SK-N-SH (cell line): Measurements from ENCODE around the gene ENKUR. TPM values are rescaled to one million over a fixed set of nuclear protein-coding genes. Genes with fewer than 3 reads are reported as not detected.

Source experiments
- CTCF ChIA-PET: fragments of 300-600, 350-600 bp; formaldehyde crosslinking; extraction: SDS; loops from one replicate; lab custom pipeline; 2021; lab: Yijun Ruan, JAX
- POLR2A ChIA-PET: fragments of 350-600 bp; sonication (Branson Sonifier 250); formaldehyde crosslinking; extraction: SDS; loops from one replicate; lab custom pipeline; 2020; ENCODE audit warnings: antibody characterized with exemption, inconsistent platforms; lab: Yijun Ruan, JAX
- DNase-seq: peaks from one replicate; pipeline ENCODE4 v3.0.0; 2012
- H2AFZ ChIP-seq: fragments of 200-600 bp; sonication (generic); 2 replicates; pipeline ENCODE4 v1.8.1; 2016; ENCODE audit warnings: antibody characterized with exemption, mild to moderate bottlenecking, low read depth
- H3F3A ChIP-seq: fragments of 200-600 bp; sonication (generic); replicated peaks from 2 replicates; pipeline ENCODE3; 2016; ENCODE audit warnings: antibody characterized with exemption, mild to moderate bottlenecking; ENCODE audit not compliant: insufficient read depth
- H3K27ac ChIP-seq, 2 experiments: fragments of 200-500 bp in 1 of 2; fragments of 200-600 bp in 1 of 2; sonication (Bioruptor generic) in 1 of 2; sonication (generic), shearing (Covaris generic) in 1 of 2; 2 replicates each; pipeline versions ENCODE4 v1.5.1 to v1.6.1; 2014 to 2016; ENCODE audit warnings: low read depth in 2 of 2, inconsistent platforms in 1 of 2, low read length in 1 of 2, mild to moderate bottlenecking in 1 of 2, mixed read lengths in 1 of 2
- H3K27me3 ChIP-seq: fragments of 200-600 bp; sonication (generic), shearing (Covaris generic); 2 replicates; pipeline ENCODE4 v1.6.1; 2016; ENCODE audit warnings: mixed run types; ENCODE audit not compliant: insufficient read depth
- H3K36me3 ChIP-seq, 2 experiments: fragments of 200-500 bp in 1 of 2; fragments of 200-600 bp in 1 of 2; sonication (Bioruptor generic) in 1 of 2; sonication (generic) in 1 of 2; replicated peaks in 1 of 2; 2 replicates each; pipeline versions ENCODE3 to v1.5.1; 2014 to 2016; ENCODE audit warnings: low read length in 1 of 2, mild to moderate bottlenecking in 1 of 2; ENCODE audit not compliant: insufficient read depth in 2 of 2, control insufficient read depth in 1 of 2
- H3K4me1 ChIP-seq, 2 experiments: fragments of 200-500 bp in 1 of 2; fragments of 200-600 bp in 1 of 2; sonication (Bioruptor generic) in 1 of 2; sonication (generic), shearing (Covaris generic) in 1 of 2; 2 replicates each; pipeline versions ENCODE4 v1.5.1 to v1.6.1; 2014 to 2016; ENCODE audit warnings: low read depth in 1 of 2, low read length in 1 of 2, mixed run types in 1 of 2; ENCODE audit not compliant: insufficient read depth in 2 of 2, control insufficient read depth in 1 of 2
- H3K4me2 ChIP-seq: fragments of 200-600 bp; sonication (generic), shearing (Covaris generic); 2 replicates; pipeline ENCODE4 v1.6.1; 2017; ENCODE audit warnings: mixed run types
- H3K4me3 ChIP-seq, 2 experiments: fragments of 200-500 bp in 1 of 2; fragments of 200-600 bp in 1 of 2; sonication (Bioruptor generic) in 1 of 2; sonication (generic), shearing (Covaris generic) in 1 of 2; 2 replicates each; pipeline versions ENCODE4 v1.5.1 to v1.8.1; 2014 to 2016; ENCODE audit warnings: low read depth in 2 of 2, inconsistent platforms in 1 of 2, low read length in 1 of 2, mild to moderate bottlenecking in 1 of 2, mixed read lengths in 1 of 2, moderate library complexity in 1 of 2
- H3K79me2 ChIP-seq: fragments of 200-600 bp; sonication (generic); 2 replicates; pipeline ENCODE4 v1.8.1; 2017; ENCODE audit warnings: mild to moderate bottlenecking; ENCODE audit not compliant: insufficient read depth
- H3K9ac ChIP-seq: fragments of 200-600 bp; sonication (generic); 2 replicates; pipeline ENCODE4 v1.6.1; 2017; ENCODE audit warnings: mixed run types
- H3K9me2 ChIP-seq: fragments of 200-600 bp; sonication (generic); 2 replicates; pipeline ENCODE4 v1.6.1; 2017; ENCODE audit warnings: mixed run types
- H3K9me3 ChIP-seq: fragments of 200-600 bp; sonication (generic); 2 replicates; pipeline ENCODE4 v1.6.1; 2017; ENCODE audit warnings: mixed run types, mild to moderate bottlenecking, moderate library complexity
- H4K20me1 ChIP-seq: fragments of 200-600 bp; sonication (generic); 2 replicates; pipeline ENCODE4 v1.6.1; 2017; ENCODE audit warnings: mild to moderate bottlenecking, mixed run types; ENCODE audit not compliant: insufficient read depth
- FOSL2 ChIP-seq: IDR thresholded peaks from 2 replicates; pipeline ENCODE4 v1.4.0; 2012; ENCODE audit warnings: low read depth, mild to moderate bottlenecking, moderate library complexity, borderline replicate concordance
- GATA2 ChIP-seq: sonication (generic); formaldehyde crosslinking; IDR thresholded peaks from 2 replicates; pipeline ENCODE4 v1.5.0; 2020; ENCODE audit warnings: mild to moderate bottlenecking, missing genetic modification reagents
- MXI1 ChIP-seq: IDR thresholded peaks from 2 replicates; pipeline ENCODE4 v1.6.1; 2012; ENCODE audit warnings: mild to moderate bottlenecking, low read depth, low read length, improper control_type of control experiment
- NFIC ChIP-seq: IDR thresholded peaks from 2 replicates; pipeline ENCODE4 v1.4.0; 2012; ENCODE audit warnings: borderline replicate concordance
- POLR2AphosphoS5 ChIP-seq: IDR thresholded peaks from 2 replicates; pipeline ENCODE4 v1.6.1; 2012; ENCODE audit warnings: low read depth, low read length
- RCOR1 ChIP-seq: fragments of 150-350 bp; IDR thresholded peaks from 2 replicates; pipeline ENCODE4 v1.6.1; 2017; ENCODE audit warnings: antibody characterized with exemption, low read length
- SIN3A ChIP-seq: IDR thresholded peaks from 2 replicates; pipeline ENCODE4 v1.6.1; 2012; ENCODE audit warnings: low read depth, mild to moderate bottlenecking, low read length, moderate library complexity, borderline replicate concordance
- SMC3 ChIP-seq: IDR thresholded peaks from 2 replicates; pipeline ENCODE4 v1.6.1; 2012; ENCODE audit warnings: low read depth, low read length, improper control_type of control experiment
- WGBS: methylation state at CpG from one replicate; pipeline ENCODE4 v1.1.6; 2017; ENCODE audit warnings: low lambda C conversion rate; 5-methylcytosine and 5-hydroxymethylcytosine counted together
- polyA plus RNA-seq, 3 experiments: library from polyadenylated mRNA; depleted of rRNA; stranded (reverse); fragments of >200 nt; gene quantifications; 2 replicates each; pipeline ENCODE4 v1.2.3, GENCODE V29; 2012
- TF ChIP-seq, protein P1 (sequence below): IDR thresholded peaks from 2 replicates; pipeline ENCODE4 v1.4.0; 2012; ENCODE audit warnings: low read depth
- TF ChIP-seq, protein P2 (sequence below): fragments of 150-350 bp; IDR thresholded peaks from 2 replicates; pipeline ENCODE4 v1.6.1; 2016; ENCODE audit warnings: mild to moderate bottlenecking, low read depth, low read length
- TF ChIP-seq, protein P3 (sequence below): IDR thresholded peaks from 2 replicates; pipeline ENCODE4 v1.4.0; 2012; ENCODE audit warnings: low read depth, borderline replicate concordance
- TF ChIP-seq, protein P4 (sequence below): IDR thresholded peaks from 2 replicates; pipeline ENCODE4; 2012
- TF ChIP-seq, protein P5 (sequence below): IDR thresholded peaks from 2 replicates; pipeline ENCODE4 v1.6.1; 2012; ENCODE audit warnings: mild to moderate bottlenecking, low read depth, low read length, moderate library complexity
- TF ChIP-seq, protein P6 (sequence below): IDR thresholded peaks from 2 replicates; pipeline ENCODE4 v1.4.0; 2012; ENCODE audit warnings: low read depth, borderline replicate concordance

Gene ENKUR
- polyA plus RNA-seq, 1 of the 3 experiments (the other 2 are of a cell fraction), result 0.13 TPM

DNA sequence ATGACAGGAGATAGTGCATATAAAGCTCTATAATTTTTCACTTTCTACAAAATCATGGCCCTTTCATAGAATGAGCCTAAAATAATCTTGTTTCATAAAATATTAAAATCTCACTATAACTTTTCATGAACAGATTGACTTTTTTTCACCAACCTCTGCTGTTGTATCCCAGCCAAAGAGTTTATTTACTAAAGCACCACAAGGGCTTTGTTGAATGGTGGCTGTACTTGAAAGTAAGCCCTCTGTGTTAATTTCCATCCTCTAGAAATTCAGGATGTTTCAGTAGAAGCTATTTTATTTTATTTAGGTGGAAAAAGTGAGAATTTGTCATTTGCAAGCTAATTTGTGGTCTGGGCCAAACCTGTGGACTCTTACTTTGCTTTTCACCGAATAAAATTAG, 30.7 kb upstream of the ENKUR start:
- no peaks in the 10 kb centered on the region for H3K27me3 ChIP-seq
- H3K9me3 ChIP-seq, result no peaks in the 10 kb centered on the region
- H3K9me2 ChIP-seq, result no peaks in the 10 kb centered on the region
- H3K4me1 ChIP-seq, result no peaks in the 10 kb centered on the region
- no peaks in the 10 kb centered on the region for H3K36me3 ChIP-seq
- CTCF ChIA-PET, result interaction anchor here (2.5 kb wide), 1 partner anchor 34 kb away, joined by 11 read pairs; no protein-coding TSS in a partner anchor
- DNase-seq, result no peak
- no peak overlapping the region for H3K4me3 ChIP-seq
- H4K20me1 ChIP-seq, result no peaks in the 10 kb centered on the region
- H2AFZ ChIP-seq, result no peak overlapping the region
- no peaks in the 10 kb centered on the region for H3F3A ChIP-seq
- WGBS, result 88% methylated on average over 1 of the region's 1 CpG
- H3K27ac ChIP-seq, result no peak overlapping the region
- no peak overlapping the region for H3K4me2 ChIP-seq
- H3K9ac ChIP-seq, result no peak overlapping the region
- no peaks in the 10 kb centered on the region for H3K79me2 ChIP-seq
- POLR2A ChIA-PET, result no interaction called here
- TF ChIP-seq MXI1, result no peak
- TF ChIP-seq SIN3A, result no peak
- no peak for TF ChIP-seq FOSL2
- TF ChIP-seq, protein P1, sequence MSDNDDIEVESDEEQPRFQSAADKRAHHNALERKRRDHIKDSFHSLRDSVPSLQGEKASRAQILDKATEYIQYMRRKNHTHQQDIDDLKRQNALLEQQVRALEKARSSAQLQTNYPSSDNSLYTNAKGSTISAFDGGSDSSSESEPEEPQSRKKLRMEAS, result no peak
- TF ChIP-seq, protein P2, sequence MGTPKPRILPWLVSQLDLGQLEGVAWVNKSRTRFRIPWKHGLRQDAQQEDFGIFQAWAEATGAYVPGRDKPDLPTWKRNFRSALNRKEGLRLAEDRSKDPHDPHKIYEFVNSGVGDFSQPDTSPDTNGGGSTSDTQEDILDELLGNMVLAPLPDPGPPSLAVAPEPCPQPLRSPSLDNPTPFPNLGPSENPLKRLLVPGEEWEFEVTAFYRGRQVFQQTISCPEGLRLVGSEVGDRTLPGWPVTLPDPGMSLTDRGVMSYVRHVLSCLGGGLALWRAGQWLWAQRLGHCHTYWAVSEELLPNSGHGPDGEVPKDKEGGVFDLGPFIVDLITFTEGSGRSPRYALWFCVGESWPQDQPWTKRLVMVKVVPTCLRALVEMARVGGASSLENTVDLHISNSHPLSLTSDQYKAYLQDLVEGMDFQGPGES, result no peak
- no peak for TF ChIP-seq RCOR1
- no peak for TF ChIP-seq NFIC
- no peak for TF ChIP-seq GATA2
- TF ChIP-seq, protein P3, sequence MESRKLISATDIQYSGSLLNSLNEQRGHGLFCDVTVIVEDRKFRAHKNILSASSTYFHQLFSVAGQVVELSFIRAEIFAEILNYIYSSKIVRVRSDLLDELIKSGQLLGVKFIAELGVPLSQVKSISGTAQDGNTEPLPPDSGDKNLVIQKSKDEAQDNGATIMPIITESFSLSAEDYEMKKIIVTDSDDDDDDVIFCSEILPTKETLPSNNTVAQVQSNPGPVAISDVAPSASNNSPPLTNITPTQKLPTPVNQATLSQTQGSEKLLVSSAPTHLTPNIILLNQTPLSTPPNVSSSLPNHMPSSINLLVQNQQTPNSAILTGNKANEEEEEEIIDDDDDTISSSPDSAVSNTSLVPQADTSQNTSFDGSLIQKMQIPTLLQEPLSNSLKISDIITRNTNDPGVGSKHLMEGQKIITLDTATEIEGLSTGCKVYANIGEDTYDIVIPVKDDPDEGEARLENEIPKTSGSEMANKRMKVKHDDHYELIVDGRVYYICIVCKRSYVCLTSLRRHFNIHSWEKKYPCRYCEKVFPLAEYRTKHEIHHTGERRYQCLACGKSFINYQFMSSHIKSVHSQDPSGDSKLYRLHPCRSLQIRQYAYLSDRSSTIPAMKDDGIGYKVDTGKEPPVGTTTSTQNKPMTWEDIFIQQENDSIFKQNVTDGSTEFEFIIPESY, result no peak
- TF ChIP-seq POLR2AphosphoS5, result no peak
- TF ChIP-seq, protein P4, sequence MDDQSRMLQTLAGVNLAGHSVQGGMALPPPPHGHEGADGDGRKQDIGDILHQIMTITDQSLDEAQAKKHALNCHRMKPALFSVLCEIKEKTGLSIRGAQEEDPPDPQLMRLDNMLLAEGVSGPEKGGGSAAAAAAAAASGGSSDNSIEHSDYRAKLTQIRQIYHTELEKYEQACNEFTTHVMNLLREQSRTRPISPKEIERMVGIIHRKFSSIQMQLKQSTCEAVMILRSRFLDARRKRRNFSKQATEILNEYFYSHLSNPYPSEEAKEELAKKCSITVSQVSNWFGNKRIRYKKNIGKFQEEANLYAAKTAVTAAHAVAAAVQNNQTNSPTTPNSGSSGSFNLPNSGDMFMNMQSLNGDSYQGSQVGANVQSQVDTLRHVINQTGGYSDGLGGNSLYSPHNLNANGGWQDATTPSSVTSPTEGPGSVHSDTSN, result no peak

DNA sequence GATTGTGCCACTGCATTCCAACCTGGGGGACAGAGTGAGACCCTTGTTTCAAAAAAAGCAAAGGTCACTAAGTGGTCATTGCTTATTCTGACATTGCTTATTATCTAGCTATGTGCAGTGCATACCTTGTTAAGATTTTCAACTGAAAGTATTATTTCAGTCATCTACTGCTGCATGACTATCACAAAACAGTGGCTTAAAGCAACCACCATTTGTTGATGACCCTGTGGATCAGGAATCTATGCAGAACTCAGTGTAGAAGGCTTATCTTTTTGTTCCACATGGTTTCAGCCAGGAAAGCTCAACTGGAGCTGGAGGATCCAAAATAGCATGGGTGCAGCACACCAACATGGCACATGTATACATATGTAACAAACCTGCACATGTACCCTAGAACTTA, 23.6 kb upstream of the ENKUR start:
- ChIA-PET CTCF (interaction anchor here (3.3 kb wide), 1 partner anchor 42 kb away, joined by 10 read pairs; no protein-coding TSS in a partner anchor), POLR2A (no interaction called here)
- Histone ChIP-seq H3K4me2 (no peak overlapping the region), H2AFZ (no peak overlapping the region), H3K4me1 (no peaks in the 10 kb centered on the region), H3K27ac (no peak overlapping the region), H3K9me3 (no peaks in the 10 kb centered on the region), H3F3A (no peaks in the 10 kb centered on the region), H3K9ac (no peak overlapping the region), H3K79me2 (no peaks in the 10 kb centered on the region), H3K27me3 (no peaks in the 10 kb centered on the region), H3K9me2 (no peaks in the 10 kb centered on the region), H3K4me3 (no peak overlapping the region), H4K20me1 (no peaks in the 10 kb centered on the region), H3K36me3 (no peaks in the 10 kb centered on the region)
- DNase-seq, result no peak
- TF ChIP-seq, protein P5, sequence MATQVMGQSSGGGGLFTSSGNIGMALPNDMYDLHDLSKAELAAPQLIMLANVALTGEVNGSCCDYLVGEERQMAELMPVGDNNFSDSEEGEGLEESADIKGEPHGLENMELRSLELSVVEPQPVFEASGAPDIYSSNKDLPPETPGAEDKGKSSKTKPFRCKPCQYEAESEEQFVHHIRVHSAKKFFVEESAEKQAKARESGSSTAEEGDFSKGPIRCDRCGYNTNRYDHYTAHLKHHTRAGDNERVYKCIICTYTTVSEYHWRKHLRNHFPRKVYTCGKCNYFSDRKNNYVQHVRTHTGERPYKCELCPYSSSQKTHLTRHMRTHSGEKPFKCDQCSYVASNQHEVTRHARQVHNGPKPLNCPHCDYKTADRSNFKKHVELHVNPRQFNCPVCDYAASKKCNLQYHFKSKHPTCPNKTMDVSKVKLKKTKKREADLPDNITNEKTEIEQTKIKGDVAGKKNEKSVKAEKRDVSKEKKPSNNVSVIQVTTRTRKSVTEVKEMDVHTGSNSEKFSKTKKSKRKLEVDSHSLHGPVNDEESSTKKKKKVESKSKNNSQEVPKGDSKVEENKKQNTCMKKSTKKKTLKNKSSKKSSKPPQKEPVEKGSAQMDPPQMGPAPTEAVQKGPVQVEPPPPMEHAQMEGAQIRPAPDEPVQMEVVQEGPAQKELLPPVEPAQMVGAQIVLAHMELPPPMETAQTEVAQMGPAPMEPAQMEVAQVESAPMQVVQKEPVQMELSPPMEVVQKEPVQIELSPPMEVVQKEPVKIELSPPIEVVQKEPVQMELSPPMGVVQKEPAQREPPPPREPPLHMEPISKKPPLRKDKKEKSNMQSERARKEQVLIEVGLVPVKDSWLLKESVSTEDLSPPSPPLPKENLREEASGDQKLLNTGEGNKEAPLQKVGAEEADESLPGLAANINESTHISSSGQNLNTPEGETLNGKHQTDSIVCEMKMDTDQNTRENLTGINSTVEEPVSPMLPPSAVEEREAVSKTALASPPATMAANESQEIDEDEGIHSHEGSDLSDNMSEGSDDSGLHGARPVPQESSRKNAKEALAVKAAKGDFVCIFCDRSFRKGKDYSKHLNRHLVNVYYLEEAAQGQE, result no peak
- TF ChIP-seq, protein P6, sequence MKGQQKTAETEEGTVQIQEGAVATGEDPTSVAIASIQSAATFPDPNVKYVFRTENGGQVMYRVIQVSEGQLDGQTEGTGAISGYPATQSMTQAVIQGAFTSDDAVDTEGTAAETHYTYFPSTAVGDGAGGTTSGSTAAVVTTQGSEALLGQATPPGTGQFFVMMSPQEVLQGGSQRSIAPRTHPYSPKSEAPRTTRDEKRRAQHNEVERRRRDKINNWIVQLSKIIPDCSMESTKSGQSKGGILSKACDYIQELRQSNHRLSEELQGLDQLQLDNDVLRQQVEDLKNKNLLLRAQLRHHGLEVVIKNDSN, result no peak
- no peak for TF ChIP-seq SMC3
